NB4 (cell line): ENCODE data around the gene CSTA.

Experiments
- MYC ChIP-seq: IDR thresholded peaks from 2 replicates; pipeline ENCODE4 v1.6.1; 2011; ENCODE audit warnings: low read depth, low read length
- POLR2A ChIP-seq: IDR thresholded peaks from 2 replicates; pipeline ENCODE4 v1.6.1; 2011; ENCODE audit warnings: mild to moderate bottlenecking; ENCODE audit not compliant: insufficient read length; ENCODE audit errors: extremely low read depth
- TF ChIP-seq, protein P1 (sequence below): IDR thresholded peaks from one replicate; pipeline ENCODE4 v1.5.1; 2012; ENCODE audit warnings: low read depth, low read length
- TF ChIP-seq, protein P2 (sequence below): IDR thresholded peaks from 2 replicates; pipeline ENCODE4 v1.6.1; 2011; ENCODE audit warnings: low read depth, low read length

DNA sequence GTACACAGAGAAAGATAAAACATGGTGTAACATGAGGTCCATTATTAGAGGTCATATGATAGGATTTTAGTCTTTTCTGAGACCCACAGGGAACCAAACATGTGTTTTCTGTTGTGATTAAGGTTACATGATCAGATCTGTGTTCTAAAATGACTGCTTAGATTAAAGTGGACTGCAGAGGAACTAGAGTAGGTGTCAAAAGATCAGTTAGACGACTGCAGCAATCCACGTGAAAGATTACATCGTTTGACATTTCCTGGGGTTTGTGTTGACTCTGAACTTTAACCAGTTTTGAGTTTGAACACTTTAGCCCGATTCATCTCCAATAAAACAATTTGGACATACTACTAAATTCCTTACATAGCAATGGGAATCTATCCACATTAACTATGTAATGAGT is 52.9 kb downstream of the CSTA start:
- no peak for TF ChIP-seq POLR2A
- TF ChIP-seq, protein P1, sequence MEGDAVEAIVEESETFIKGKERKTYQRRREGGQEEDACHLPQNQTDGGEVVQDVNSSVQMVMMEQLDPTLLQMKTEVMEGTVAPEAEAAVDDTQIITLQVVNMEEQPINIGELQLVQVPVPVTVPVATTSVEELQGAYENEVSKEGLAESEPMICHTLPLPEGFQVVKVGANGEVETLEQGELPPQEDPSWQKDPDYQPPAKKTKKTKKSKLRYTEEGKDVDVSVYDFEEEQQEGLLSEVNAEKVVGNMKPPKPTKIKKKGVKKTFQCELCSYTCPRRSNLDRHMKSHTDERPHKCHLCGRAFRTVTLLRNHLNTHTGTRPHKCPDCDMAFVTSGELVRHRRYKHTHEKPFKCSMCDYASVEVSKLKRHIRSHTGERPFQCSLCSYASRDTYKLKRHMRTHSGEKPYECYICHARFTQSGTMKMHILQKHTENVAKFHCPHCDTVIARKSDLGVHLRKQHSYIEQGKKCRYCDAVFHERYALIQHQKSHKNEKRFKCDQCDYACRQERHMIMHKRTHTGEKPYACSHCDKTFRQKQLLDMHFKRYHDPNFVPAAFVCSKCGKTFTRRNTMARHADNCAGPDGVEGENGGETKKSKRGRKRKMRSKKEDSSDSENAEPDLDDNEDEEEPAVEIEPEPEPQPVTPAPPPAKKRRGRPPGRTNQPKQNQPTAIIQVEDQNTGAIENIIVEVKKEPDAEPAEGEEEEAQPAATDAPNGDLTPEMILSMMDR: no peak
- TF ChIP-seq, protein P2, sequence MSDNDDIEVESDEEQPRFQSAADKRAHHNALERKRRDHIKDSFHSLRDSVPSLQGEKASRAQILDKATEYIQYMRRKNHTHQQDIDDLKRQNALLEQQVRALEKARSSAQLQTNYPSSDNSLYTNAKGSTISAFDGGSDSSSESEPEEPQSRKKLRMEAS: no peak
- TF ChIP-seq MYC: no peak
